HG03442 (cell line): Measurements from ENCODE around the gene CDH12.
"Not testable (repeated sequence)": the region's sequence is repeated elsewhere in the genome, so short reads cannot be mapped to it uniquely, and the experiment has no call there.

Source experiments
- ATAC-seq: cut with Tn5 transposase; IDR thresholded peaks from one replicate; pipeline ENCODE4 v1.9.1; 2021; ENCODE audit warnings: mild to moderate bottlenecking, moderate library complexity; ENCODE audit not compliant: unreplicated experiment

The CDH12 gene

GRCh38 chr5:22056601-22057000 is 796.5 kb downstream of the CDH12 start:
- no peak for ATAC-seq

GRCh38 chr5:22053195-22053594 is 799.9 kb downstream of the CDH12 start:
- ATAC-seq = no peak

GRCh38 chr5:22051881-22052280 is 801.3 kb downstream of the CDH12 start:
- ATAC-seq = no peak

GRCh38 chr5:22050931-22051330 is 802.2 kb downstream of the CDH12 start:
- no peak for ATAC-seq

- ATAC-seq = no peak
Observed at GRCh38 chr5:22044229-22044628, 808.9 kb downstream of the CDH12 start.

GRCh38 chr5:22036061-22036460 is 817.1 kb downstream of the CDH12 start:
- ATAC-seq = no peak

GRCh38 chr5:22033066-22033465 is 820.1 kb downstream of the CDH12 start:
- no peak for ATAC-seq

- no peak for ATAC-seq
Observed at GRCh38 chr5:22023784-22024183, 829.4 kb downstream of the CDH12 start.

- ATAC-seq = not testable (repeated sequence)
Observed at GRCh38 chr5:22012893-22013292, 840.3 kb downstream of the CDH12 start.

GRCh38 chr5:22010808-22011207 is 842.3 kb downstream of the CDH12 start:
- ATAC-seq = not testable (repeated sequence)

- not testable (repeated sequence) for ATAC-seq
Observed at GRCh38 chr5:22001097-22001496, 852.0 kb downstream of the CDH12 start.

- not testable (repeated sequence) for ATAC-seq
Observed at GRCh38 chr5:21985799-21986198, 867.3 kb downstream of the CDH12 start.

GRCh38 chr5:21951571-21951970 is 901.6 kb downstream of the CDH12 start:
- not testable (repeated sequence) for ATAC-seq

GRCh38 chr5:21931116-21931515 is 922.0 kb downstream of the CDH12 start:
- no peak for ATAC-seq

GRCh38 chr5:21919414-21920022 is 933.6 kb downstream of the CDH12 start:
- ATAC-seq = peak; percentile 98

- no peak for ATAC-seq
Observed at GRCh38 chr5:21918451-21918850, 934.7 kb downstream of the CDH12 start.

GRCh38 chr5:21910731-21911130 is 942.4 kb downstream of the CDH12 start:
- ATAC-seq = no peak

- ATAC-seq = no peak
Observed at GRCh38 chr5:21895766-21896350, 957.3 kb downstream of the CDH12 start.

GRCh38 chr5:21893161-21893560 is 960.0 kb downstream of the CDH12 start:
- ATAC-seq = no peak

GRCh38 chr5:21889581-21889980 is 963.6 kb downstream of the CDH12 start:
- no peak for ATAC-seq

GRCh38 chr5:21882074-21882745 is 970.9 kb downstream of the CDH12 start:
- no peak for ATAC-seq

GRCh38 chr5:21880164-21880563 is 973.0 kb downstream of the CDH12 start:
- ATAC-seq = no peak
